ENCODE measurements around the gene UBN1. TPM values are rescaled to one million over a fixed set of nuclear protein-coding genes. Genes with fewer than 3 reads are reported as not detected.

UBN1 gene
- total RNA-seq, 1 experiment from 2014 or later = 51.0 TPM

DNA sequence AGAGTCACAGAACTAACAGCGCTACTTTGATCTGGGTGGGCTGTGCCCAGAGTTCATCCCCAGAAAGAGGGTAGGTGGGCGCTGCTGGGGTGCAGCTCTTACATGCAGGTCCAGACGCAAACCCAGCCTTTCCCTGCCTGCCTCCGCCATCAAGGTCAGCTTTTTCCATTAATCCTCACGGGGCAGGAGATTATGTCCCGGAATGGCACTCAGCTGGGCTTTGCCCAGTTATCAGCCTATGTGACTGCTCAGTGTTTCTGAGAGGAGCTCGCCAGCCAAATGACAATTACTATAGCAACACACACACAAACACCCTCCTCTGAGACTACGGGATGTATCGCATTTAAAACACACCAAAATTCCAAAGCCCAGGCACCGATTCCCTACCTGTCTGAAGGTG, 20.3 kb upstream of the UBN1 start:
- no peak for DNase-seq (ENCODE audit: low spot score)
- intact Hi-C loops (cut with micrococcal nuclease; ENCODE audit: unreplicated experiment) = no loop called here
- H3K9me3 ChIP-seq (ENCODE audit: low read depth, low read length, poor library complexity, severe bottlenecking) = no peaks in the 10 kb centered on the region
- no peak overlapping the region for H3K27ac ChIP-seq (ENCODE audit: low read depth, low read length, poor library complexity, severe bottlenecking)
- ChIA-PET POLR2A (ENCODE audit: low non-redundant PET) (no interaction called here), CTCF (interaction anchor here (0.6 kb wide), 1 partner anchor 150 kb away, joined by 3 read pairs; no protein-coding TSS in a partner anchor)
- peaks cover 72% of the 10 kb centered on the region for H3K36me3 ChIP-seq (ENCODE audit: insufficient read depth, low read length, poor library complexity, severe bottlenecking)
- TF ChIP-seq, protein P1, sequence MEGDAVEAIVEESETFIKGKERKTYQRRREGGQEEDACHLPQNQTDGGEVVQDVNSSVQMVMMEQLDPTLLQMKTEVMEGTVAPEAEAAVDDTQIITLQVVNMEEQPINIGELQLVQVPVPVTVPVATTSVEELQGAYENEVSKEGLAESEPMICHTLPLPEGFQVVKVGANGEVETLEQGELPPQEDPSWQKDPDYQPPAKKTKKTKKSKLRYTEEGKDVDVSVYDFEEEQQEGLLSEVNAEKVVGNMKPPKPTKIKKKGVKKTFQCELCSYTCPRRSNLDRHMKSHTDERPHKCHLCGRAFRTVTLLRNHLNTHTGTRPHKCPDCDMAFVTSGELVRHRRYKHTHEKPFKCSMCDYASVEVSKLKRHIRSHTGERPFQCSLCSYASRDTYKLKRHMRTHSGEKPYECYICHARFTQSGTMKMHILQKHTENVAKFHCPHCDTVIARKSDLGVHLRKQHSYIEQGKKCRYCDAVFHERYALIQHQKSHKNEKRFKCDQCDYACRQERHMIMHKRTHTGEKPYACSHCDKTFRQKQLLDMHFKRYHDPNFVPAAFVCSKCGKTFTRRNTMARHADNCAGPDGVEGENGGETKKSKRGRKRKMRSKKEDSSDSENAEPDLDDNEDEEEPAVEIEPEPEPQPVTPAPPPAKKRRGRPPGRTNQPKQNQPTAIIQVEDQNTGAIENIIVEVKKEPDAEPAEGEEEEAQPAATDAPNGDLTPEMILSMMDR (conservative IDR thresholded peaks at IDR 0.05; ENCODE audit: low read depth, low read length) = no peak
- TF ChIP-seq EZH2 (IDR thresholded peaks at IDR 0.05; ENCODE audit: borderline replicate concordance, low read depth, low read length, poor library complexity, severe bottlenecking) = no peak
- no peaks in the 10 kb centered on the region for H3K4me1 ChIP-seq (ENCODE audit: insufficient read depth, low read length, poor library complexity, severe bottlenecking)
- H3K4me3 ChIP-seq (ENCODE audit: low read depth, low read length, poor library complexity, severe bottlenecking) = no peak overlapping the region
- H3K27me3 ChIP-seq (replicated peaks; ENCODE audit: insufficient read depth, low read depth, low read length, poor library complexity) = no peaks in the 10 kb centered on the region
- no TSS peak for BruUV-seq (replicated peaks)

DNA sequence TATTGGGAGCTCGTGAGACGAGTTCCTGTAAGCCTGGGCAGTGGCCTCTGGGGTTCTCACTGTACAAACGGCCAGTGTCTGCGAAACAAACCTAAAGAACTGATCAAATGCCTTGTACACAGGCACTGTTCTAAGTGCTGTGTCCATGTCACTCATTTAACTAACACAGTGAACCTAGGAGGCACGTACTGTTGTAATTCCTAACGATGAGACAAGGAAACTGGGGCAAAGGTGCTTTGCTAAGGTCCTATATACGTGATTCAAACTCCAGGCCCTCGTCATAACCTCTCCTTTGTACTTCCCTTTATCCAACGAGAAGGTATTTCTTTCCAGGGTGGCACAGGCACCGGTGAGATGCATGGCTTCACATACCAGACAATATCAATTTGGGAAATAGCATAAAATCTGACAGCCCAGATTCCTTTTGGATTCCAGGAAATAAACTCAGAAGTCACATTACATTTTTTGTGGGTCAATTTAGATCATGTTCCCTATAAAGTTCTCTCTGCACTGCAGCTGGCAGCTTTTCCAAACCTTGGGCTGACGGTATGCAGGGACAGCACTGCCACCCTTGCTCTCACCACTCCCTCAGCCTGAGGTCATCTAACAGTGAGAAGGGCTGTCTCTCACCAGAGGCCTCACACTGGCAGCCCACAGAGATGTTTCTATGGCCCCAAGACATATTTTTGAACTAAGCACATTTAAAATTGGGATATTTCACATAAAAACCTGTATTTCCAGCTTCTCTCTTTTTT, 18.5 kb upstream of the UBN1 start:
- H3K4me1 ChIP-seq (ENCODE audit: insufficient read depth, low read length, poor library complexity, severe bottlenecking) = no peaks in the 10 kb centered on the region
- ChIA-PET POLR2A (ENCODE audit: low non-redundant PET) (no interaction called here), CTCF (no interaction called here)
- TF ChIP-seq, protein P1 (conservative IDR thresholded peaks at IDR 0.05; ENCODE audit: low read depth, low read length) = no peak
- no peak for TF ChIP-seq EZH2 (IDR thresholded peaks at IDR 0.05; ENCODE audit: borderline replicate concordance, low read depth, low read length, poor library complexity, severe bottlenecking)
- H3K4me3 ChIP-seq (ENCODE audit: low read depth, low read length, poor library complexity, severe bottlenecking) = no peak overlapping the region
- peaks cover 73% of the 10 kb centered on the region for H3K36me3 ChIP-seq (ENCODE audit: insufficient read depth, low read length, poor library complexity, severe bottlenecking)
- intact Hi-C loops (cut with micrococcal nuclease; ENCODE audit: unreplicated experiment) = no loop called here
- BruUV-seq (replicated peaks) = no TSS peak
- DNase-seq (ENCODE audit: low spot score) = no peak
- H3K27ac ChIP-seq (ENCODE audit: low read depth, low read length, poor library complexity, severe bottlenecking) = no peak overlapping the region
- no peaks in the 10 kb centered on the region for H3K27me3 ChIP-seq (replicated peaks; ENCODE audit: insufficient read depth, low read depth, low read length, poor library complexity)
- H3K9me3 ChIP-seq (ENCODE audit: low read depth, low read length, poor library complexity, severe bottlenecking) = no peaks in the 10 kb centered on the region

DNA sequence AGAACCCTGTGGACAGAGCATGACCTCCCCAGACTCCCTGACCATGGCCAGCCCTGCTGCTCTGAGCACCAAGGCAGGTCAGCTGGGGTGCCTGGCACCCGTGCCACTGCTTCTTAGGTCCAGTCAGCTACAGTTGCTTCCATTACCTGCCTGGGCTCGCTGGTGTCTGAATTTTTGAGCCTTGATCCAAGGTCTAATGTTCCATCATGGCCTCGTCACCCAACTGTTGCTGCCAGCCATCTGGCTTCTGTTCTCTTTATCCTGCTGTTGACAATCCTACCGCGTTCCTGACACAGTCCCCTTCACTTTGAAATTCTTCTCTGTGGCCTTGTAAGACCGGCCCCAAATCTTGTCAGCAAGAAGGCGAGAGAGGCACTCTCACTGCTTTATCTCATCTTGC, 16.9 kb upstream of the UBN1 start:
- ChIA-PET POLR2A (ENCODE audit: low non-redundant PET) (no interaction called here), CTCF (no interaction called here)
- Histone ChIP-seq H3K4me1 (ENCODE audit: insufficient read depth, low read length, poor library complexity, severe bottlenecking) (no peaks in the 10 kb centered on the region), H3K36me3 (ENCODE audit: insufficient read depth, low read length, poor library complexity, severe bottlenecking) (peaks cover 67% of the 10 kb centered on the region), H3K4me3 (ENCODE audit: low read depth, low read length, poor library complexity, severe bottlenecking) (no peak overlapping the region), H3K27me3 (replicated peaks; ENCODE audit: insufficient read depth, low read depth, low read length, poor library complexity) (no peaks in the 10 kb centered on the region), H3K27ac (ENCODE audit: low read depth, low read length, poor library complexity, severe bottlenecking) (no peak overlapping the region), H3K9me3 (ENCODE audit: low read depth, low read length, poor library complexity, severe bottlenecking) (no peaks in the 10 kb centered on the region)
- BruUV-seq (replicated peaks) = no TSS peak
- TF ChIP-seq EZH2 (IDR thresholded peaks at IDR 0.05; ENCODE audit: borderline replicate concordance, low read depth, low read length, poor library complexity, severe bottlenecking) = no peak
- TF ChIP-seq, protein P1 (conservative IDR thresholded peaks at IDR 0.05; ENCODE audit: low read depth, low read length) = no peak
- intact Hi-C loops (cut with micrococcal nuclease; ENCODE audit: unreplicated experiment) = no loop called here
- no peak for DNase-seq (ENCODE audit: low spot score)

Data from A673 (cell line).